Right lobe of liver (tissue), 6 donors: ENCODE results near the gene COLGALT1. TPM values are rescaled to one million over a fixed set of nuclear protein-coding genes. Genes with fewer than 3 reads are reported as not detected.

Source experiments
- ATAC-seq, 4 donors: fragments of 200-7000 bp; cut with Tn5 transposase; one replicate each; pipeline ENCODE4 v1.9.1; 2020; ENCODE audit warnings: mild to moderate bottlenecking in 4 of 4, moderate library complexity in 4 of 4
- DNase-seq, 3 donors: peaks; one replicate each; pipeline ENCODE4 v3.0.0-alpha.2; 2020
- H3K27ac ChIP-seq, 3 donors: fragments of 200-600 bp; one replicate each; pipeline ENCODE4 v1.8.0; 2022
- H3K27me3 ChIP-seq, 2 donors: fragments of 200-600 bp; one replicate each; pipeline ENCODE4 v1.8.0; 2022
- H3K36me3 ChIP-seq, 4 donors: fragments of 200-600 bp; sonication (generic) in 1 of 4; one replicate each; pipeline versions ENCODE4 v1.5.1 to v1.8.0; 2017 to 2022; ENCODE audit warnings: control low read depth in 1 of 4
- H3K4me1 ChIP-seq, 4 donors: fragments of 200-600 bp; sonication (generic) in 1 of 4; one replicate each; pipeline versions ENCODE4 v1.5.1 to v1.8.0; 2017 to 2022; ENCODE audit warnings: control low read depth in 1 of 4
- H3K4me3 ChIP-seq, 3 donors: fragments of 200-600 bp; one replicate each; pipeline ENCODE4 v1.8.0; 2022
- H3K9me3 ChIP-seq, 4 donors: fragments of 200-600 bp; sonication (generic) in 1 of 4; one replicate each; pipeline versions ENCODE4 v1.5.1 to v1.8.0; 2017 to 2022; ENCODE audit warnings: control low read depth in 1 of 4
- CTCF ChIP-seq, 4 donors: fragments of 200-600 bp in 3 of 4; fragments of 450-650 bp in 1 of 4; IDR thresholded peaks; one replicate each; pipeline versions ENCODE4 v1.5.1 to v1.8.0; 2016 to 2022; ENCODE audit warnings: antibody characterized with exemption in 4 of 4, mild to moderate bottlenecking in 2 of 4
- POLR2A ChIP-seq: fragments of 450-650 bp; IDR thresholded peaks from one replicate; pipeline ENCODE4 v1.6.1; 2017; ENCODE audit warnings: antibody characterized with exemption, mild to moderate bottlenecking
- WGBS: methylation state at CpG from one replicate; pipeline ENCODE4 v1.1.6; 2018; ENCODE audit warnings: low coverage, low lambda C conversion rate; ENCODE audit not compliant: insufficient coverage; ENCODE audit errors: missing lambda C conversion rate; 5-methylcytosine and 5-hydroxymethylcytosine counted together
- intact Hi-C, 2 donors: fragments of 100-400 bp; cut with DNase I; formaldehyde crosslinking; loops; one replicate each; pipeline versions ENCODE4 v1.11.2 to v1.14.1; 2022
- total RNA-seq, 6 experiments: library from RNA; depleted of rRNA in 2 of 6; stranded (reverse); fragments of >200 nt in 2 of 6; fragmentation: NEBNext Ultra II Directional in 3 of 6; extraction: Animal tissue kit (Norgen Biotek cat#: 25700) in 3 of 6; gene quantifications; one replicate each; pipeline versions ENCODE4 v1.1.0 to v1.2.4, GENCODE V29; 2016 to 2023
- donor health status: DM: no; HTN: yes; CAD: no.
- donor health status: DM: no; HTN: no; CAD: no.
- donor health status: DM: no; HTN: no; CAD: no.
- donor health status: DM: no; HTN: yes; CAD: no.
- donor health status: DM: no; HTN: yes; CAD: no.

The COLGALT1 gene
- total RNA-seq, 6 experiments from 2014 or later, result 23.2 to 36.8 (median 31.1) TPM

- H3K4me1 ChIP-seq, result no peaks in the 10 kb centered on the region
- ATAC-seq (no peak), DNase-seq (no peak)
- intact Hi-C loops, result loop anchor here in 1 of 2 donors (10.0 kb wide), 1 partner anchor 83 kb away; no protein-coding TSS in a partner anchor
- no peak overlapping the region for H3K27ac ChIP-seq
- 87% methylated on average over 12 of the region's 22 CpGs for WGBS
- H3K4me3 ChIP-seq, result no peak overlapping the region
- H3K36me3 ChIP-seq, result peaks cover 0 to 26% (median 5%) of the 10 kb centered on the region in 4 donors
- no peaks in the 10 kb centered on the region for H3K27me3 ChIP-seq
- H3K9me3 ChIP-seq, result no peaks in the 10 kb centered on the region
- no peak for TF ChIP-seq POLR2A
- TF ChIP-seq CTCF (IDR thresholded peaks at IDR 0.05), result no peak
Observed at GRCh38 chr19:17577457-17578097, 22.1 kb downstream of the COLGALT1 start.

DNA sequence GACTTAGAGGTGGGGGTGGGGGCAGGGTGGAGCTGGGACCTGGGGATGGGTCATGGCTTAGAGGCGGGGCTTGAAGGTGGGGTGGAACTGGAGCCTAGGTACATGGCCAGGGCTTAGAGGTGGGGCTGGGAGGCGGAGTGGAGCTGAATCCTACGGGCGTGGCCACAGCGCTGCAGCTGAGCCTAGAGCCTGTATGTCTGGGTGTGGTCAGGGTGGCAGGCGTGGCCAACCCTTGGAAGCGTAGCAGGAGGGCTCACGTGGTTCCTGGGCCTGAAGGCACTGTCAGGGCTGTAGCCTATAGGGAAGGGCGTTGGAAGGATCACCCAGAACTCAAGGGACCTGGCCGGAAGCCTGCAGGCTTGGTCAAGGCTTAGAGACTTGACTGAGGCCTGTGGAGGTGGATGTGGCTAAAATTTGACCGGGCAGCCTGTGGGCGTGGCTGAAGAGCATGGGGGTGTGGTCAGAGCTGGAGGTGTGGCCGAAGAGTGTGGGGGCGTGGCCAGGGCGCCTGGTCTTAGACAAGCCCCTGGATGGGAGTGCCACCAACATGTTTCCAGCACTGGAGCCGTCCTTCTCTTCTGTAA is 24.3 kb downstream of the COLGALT1 start:
- WGBS, result 27% methylated on average over 2 of the region's 16 CpGs
- intact Hi-C loops, result loop anchor here in 1 of 2 donors (10.0 kb wide), 1 partner anchor 85 kb away; no protein-coding TSS in a partner anchor
- no peak for TF ChIP-seq CTCF (IDR thresholded peaks at IDR 0.05)
- peak in 1 of 3 donors; percentile 52 for DNase-seq
- ATAC-seq, result peak; percentile 62 to 69 (median 66)
- H3K4me3 ChIP-seq, result no peak overlapping the region
- H3K27ac ChIP-seq, result no peak overlapping the region
- no peaks in the 10 kb centered on the region for H3K27me3 ChIP-seq
- H3K36me3 ChIP-seq, result peaks cover 0 to 22% (median 5%) of the 10 kb centered on the region in 4 donors
- no peaks in the 10 kb centered on the region for H3K9me3 ChIP-seq
- no peaks in the 10 kb centered on the region for H3K4me1 ChIP-seq

- no peaks in the 10 kb centered on the region for H3K9me3 ChIP-seq
- peaks cover 0 to 22% (median 5%) of the 10 kb centered on the region in 4 donors for H3K36me3 ChIP-seq
- H3K27ac ChIP-seq, result no peak overlapping the region
- 86% methylated on average over 11 of the region's 28 CpGs for WGBS
- ATAC-seq, result no peak
- H3K27me3 ChIP-seq, result no peaks in the 10 kb centered on the region
- no peak overlapping the region for H3K4me3 ChIP-seq
- no peak for TF ChIP-seq POLR2A
- TF ChIP-seq CTCF (IDR thresholded peaks at IDR 0.05), result no peak
- no peaks in the 10 kb centered on the region for H3K4me1 ChIP-seq
- no peak for DNase-seq
- intact Hi-C loops, result no loop called here
Observed at GRCh38 chr19:17580470-17581144, 25.2 kb downstream of the COLGALT1 start.

- intact Hi-C loops, result no loop called here
- Histone ChIP-seq H3K27ac (no peak overlapping the region), H3K27me3 (no peaks in the 10 kb centered on the region), H3K36me3 (peaks cover 0 to 22% (median 5%) of the 10 kb centered on the region in 4 donors), H3K9me3 (no peaks in the 10 kb centered on the region), H3K4me3 (no peak overlapping the region), H3K4me1 (no peaks in the 10 kb centered on the region)
- WGBS, result 90% methylated on average over 8 of the region's 19 CpGs
- TF ChIP-seq POLR2A (no peak), CTCF (IDR thresholded peaks at IDR 0.05) (no peak)
- DNase-seq, result no peak
- no peak for ATAC-seq
Observed at GRCh38 chr19:17581211-17581874, 25.9 kb downstream of the COLGALT1 start.
